Sigmoid colon (tissue), 4 donors: ENCODE measurements around the gene ZNF318.

Source experiments
- CTCF ChIP-seq, 4 experiments: fragments of 450-650 bp in 3 of 4; fragments of 200-600 bp in 1 of 4; IDR thresholded peaks; one replicate each; pipeline ENCODE4 v1.5.1; 2016 to 2019; ENCODE audit warnings: antibody characterized with exemption in 4 of 4, mild to moderate bottlenecking in 3 of 4, moderate library complexity in 2 of 4
- EP300 ChIP-seq, 4 donors: sonication (generic); formaldehyde crosslinking; IDR thresholded peaks; one replicate each; pipeline ENCODE4 v1.6.1; 2017; ENCODE audit warnings: antibody characterized with exemption in 4 of 4
- POLR2AphosphoS5 ChIP-seq, 4 donors: sonication (generic); formaldehyde crosslinking; IDR thresholded peaks; one replicate each; pipeline ENCODE4 v1.6.1; 2017; ENCODE audit warnings: antibody characterized with exemption in 4 of 4

GRCh38 chr6:43405354-43405753, 35.9 kb upstream of the ZNF318 start:
- TF ChIP-seq POLR2AphosphoS5 (IDR thresholded peaks at IDR 0.05): no peak
- no peak for TF ChIP-seq EP300 (IDR thresholded peaks at IDR 0.05)
- no peak for TF ChIP-seq CTCF (IDR thresholded peaks at IDR 0.05)
